AML-193 (cell line): ENCODE data around the gene SH3D19.
"Not testable (repeated sequence)": the region's sequence is repeated elsewhere in the genome, so short reads cannot be mapped to it uniquely, and the experiment has no call there.

ENCODE experiments used
- DNase-seq, 2 experiments: peaks; one replicate each; lab custom pipeline; 2025; lab: John Stamatoyannopoulos, UW

SH3D19 gene

DNA sequence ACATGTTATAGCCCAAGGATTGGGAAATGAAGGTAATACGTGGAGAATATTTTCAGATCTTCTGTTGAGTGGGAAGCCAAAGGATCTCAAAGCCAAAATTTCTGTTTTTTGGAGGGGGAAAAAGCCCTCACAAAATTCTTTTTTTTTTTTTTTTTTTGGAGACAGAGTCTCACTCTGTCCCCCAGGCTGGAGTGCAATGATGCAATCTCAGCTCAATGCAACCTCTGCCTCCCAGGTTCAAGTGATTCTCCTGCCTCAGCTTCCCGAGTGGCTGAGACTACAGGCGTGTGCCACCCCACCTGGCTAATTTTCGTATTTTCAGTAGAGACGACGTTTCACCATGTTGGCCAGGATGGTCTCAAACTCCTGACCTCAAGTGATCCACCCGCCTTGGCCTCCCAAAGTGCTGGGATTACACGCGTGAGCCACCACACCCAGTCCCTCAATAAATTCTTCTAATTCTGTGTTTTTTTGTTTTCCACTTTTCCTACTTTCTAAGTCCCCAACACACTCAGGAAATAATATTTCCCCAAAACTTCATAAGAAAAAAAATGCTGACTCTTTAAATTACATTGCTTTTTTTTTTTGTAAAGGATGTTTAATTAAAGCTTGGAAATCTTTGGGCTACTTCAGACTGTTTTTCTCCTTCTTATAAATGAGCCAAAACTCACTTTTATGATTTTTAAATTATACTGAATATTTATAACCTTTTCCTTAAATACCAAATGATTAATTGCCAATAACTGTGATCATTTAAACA is 174.4 kb downstream of the SH3D19 start:
- DNase-seq = no peak

DNA sequence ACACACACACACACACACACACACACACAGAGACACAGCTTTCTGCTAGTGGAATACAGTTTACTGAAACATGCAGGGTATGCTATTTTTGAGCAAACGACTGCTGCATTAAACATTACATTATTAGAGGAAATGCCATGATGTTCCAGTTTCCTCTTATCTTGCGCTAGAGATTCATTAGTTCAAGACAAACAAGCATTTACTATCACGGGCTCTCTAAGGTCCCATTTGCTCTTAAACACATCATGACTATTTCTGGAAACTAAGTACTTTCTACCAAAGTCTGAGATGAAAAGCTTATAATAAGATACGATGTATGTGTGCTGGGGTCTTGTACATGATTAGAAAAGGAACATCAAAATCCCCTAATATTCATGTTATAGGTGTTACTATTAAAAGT is 177.1 kb downstream of the SH3D19 start:
- no peak for DNase-seq

DNA sequence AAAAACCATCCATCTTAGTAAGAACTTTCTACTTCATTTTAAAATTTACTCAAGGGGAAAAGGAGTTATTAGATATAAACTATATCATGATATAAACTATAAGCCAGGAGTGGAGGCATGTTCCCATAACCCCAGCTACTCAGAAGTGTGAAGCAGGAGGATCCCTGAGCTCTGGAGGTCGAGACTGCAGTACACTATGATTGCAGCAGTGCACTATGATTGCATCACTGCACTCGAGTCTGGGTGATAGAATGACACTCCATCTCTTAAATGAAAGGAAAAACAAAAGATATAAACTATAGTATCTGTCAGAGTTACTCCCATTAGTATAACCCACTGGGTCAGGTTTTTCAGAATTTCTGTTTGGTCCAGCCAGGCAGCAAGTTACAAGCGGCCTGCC is 178.4 kb downstream of the SH3D19 start:
- no peak for DNase-seq

DNA sequence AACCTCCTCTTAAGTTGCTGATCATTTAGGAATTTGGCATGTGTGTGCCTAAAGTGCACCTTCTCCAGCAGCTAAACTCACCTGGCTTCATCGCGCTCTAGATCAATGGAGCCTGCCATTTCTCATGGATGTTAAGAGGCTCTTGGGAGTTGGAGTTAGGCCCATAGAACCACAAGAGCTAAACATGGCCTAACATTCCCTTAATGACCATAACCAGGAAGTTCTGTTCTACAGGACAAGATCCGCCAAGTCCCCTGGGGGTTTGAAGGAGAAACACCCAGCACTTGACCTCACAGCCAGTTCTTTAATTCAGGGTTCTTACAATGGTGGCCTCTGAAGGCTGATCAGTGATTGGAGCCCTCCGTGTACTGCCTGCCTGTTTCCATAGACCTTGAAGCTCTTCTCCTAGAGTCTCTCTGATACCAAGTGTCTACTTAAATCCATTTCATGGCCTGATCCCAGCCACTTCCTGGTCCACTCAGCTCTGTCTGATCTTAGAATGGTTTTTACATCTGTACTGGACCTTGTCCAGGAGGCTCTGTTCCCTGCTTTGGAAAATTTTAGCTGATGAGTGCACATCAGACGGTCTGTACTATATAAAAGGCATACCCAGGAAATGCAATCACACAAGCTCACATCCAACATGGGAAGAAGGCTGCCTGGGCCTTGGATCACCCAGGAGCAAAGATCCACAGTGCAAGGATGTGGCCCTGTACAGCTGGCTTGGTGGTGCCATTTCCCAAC is 180.9 kb downstream of the SH3D19 start:
- DNase-seq = no peak

DNA sequence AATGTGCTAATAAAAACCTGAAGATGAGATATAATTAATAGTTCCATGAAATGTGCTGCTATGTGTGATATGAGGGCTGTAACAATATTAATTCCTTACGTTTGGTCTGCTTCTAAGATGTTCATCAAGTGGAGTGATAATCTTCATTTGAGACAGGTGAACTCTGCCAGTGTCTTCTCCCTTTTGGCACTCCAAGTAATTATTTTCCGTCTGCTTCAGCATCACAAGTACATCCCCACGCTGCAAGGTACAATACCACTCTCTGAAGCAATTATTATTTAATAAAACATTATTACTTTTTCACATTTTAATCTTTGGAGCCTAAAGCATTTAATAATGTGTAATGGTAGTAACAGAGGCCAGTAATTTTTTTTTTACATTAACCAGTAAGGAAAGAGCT is 181.6 kb downstream of the SH3D19 start:
- no peak for DNase-seq

DNA sequence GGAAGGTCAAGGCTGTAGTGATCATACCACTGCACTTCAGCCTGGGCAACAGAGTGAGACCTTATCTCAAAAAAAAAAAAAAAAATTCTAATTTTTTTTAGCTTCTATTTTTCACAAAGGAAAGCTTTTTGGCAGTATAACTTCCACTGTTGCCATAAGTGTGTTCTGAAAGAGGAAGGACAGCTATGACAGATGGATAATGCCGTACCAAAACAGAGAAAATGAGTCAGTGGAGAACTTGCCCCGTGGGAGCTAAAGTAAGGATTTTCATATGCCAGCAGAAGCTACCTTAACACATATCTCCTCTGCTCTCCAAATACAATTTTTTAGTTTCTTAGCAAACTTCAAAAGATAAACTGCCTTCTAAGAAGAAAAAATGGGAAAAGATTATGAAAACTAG is 182.2 kb downstream of the SH3D19 start:
- no peak for DNase-seq

DNA sequence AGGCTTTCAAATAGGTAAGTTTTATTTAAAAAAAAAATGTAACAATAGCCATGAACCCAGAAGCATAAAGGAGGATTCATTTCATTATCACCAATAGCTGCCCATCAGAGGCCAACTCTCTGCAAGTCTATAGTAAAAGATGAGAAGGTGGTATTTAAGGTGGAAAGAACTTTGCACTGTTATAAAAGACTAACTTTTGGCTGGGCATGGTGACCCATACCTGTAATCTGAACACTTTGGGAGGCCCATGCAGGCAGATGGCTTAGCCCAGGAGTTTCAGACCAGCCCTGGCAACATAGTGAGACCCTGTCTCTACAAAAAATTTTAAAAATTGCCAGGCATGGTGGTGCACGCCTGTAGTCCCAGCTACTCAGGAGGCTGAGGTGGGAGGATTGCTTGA is 182.6 kb downstream of the SH3D19 start:
- DNase-seq = no peak

DNA sequence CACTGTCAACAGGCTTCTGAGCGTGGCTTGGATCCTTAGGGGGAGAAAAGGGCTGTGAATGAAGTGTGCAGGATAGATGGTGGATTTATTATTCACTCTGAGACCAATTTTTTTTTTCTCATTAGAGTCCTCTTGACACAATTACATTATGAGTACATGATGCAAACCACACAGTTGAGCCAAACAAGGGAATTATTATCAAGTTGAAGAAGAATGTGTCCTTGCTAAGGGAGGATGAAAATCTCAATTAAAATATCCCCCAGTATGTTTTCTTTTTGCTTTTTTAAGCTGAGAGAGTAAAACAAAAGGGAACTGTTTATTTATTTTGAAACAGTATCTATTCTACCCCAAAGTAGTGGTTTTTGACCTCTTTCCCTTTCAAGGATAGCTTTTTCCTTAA is 185.6 kb downstream of the SH3D19 start:
- no peak for DNase-seq

DNA sequence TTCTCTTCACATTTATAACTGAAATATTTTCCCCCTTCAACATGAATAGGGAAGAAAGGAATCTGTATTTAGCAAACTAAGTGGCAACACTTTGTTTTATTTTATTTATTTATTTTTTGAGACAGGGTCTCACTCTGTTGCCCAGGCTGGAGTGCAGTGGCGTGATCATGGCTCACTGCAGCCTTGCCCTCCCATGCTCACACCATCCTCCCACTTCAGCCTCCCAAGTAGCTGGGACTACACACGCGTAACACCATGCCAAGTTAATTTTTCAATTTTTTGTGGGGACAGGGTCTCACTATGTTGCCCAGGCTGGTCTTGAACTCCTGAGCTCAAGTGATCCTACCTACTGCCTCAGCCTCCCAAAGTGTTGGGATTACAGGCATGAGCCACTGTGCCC is 189.4 kb downstream of the SH3D19 start:
- not testable (repeated sequence) for DNase-seq

DNA sequence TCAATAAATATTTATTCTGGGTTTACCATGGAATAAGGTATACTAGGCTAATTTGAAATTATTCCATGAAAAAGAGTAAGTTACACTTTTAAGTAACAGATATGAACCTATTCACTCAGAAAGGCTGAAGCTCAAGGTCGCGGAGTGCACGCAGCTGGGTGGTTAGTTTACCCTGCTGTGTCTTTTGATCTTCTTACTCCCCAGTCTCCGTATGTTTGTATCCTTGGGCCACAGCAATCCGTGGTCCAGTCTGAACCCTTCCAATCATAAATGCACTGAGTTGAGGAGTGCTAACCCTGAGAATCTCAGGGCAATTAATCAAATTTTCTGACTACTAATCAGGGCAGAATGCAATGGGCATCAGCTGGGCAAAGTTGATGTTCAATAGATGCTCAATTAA is 192.1 kb downstream of the SH3D19 start:
- DNase-seq = no peak

DNA sequence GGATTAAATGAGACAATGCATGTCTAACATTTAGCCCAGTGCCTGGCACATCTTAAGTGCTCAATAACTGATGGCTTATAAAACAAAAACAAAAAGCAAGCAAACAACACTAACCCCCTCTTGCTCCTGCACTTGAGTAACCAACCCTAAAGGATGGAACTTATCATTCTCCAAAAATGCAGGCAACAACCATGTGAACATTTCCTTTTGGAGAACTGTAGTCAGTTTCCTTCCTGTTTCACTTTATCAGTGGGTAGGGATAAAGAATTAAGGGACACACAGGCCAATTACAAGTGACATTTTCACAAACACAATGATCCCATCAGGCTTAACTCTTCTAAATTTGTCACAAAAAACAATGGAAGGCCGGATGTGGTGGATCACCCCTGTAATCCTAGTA is 195.6 kb downstream of the SH3D19 start:
- DNase-seq = no peak

DNA sequence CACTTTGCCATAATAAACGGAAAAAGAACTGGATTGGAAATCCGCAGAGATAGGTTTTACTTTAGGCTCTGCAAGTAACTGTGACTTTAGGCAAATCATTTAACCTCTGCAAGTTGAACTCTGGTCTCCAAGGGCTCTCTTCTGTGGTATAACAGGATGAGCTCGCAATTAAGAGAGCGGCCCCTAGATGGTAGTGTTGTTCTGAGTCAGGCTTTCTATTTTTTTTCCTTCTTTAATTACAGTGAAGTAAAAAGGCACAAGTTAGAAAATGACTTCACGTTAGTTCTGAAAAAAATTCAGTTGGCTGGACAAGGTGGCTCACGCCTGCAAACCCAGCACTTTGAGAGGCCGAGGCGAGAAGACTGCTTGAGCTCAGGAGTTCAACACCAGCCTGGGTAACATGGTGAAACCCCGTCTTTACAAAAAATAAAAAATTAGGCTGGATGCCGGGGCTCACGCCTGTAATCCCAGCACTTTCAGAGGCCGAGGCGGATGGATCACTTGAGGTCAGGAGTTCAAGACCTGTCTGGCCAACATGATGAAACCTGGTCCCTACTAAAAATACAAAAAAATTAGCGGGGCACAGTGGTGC is 207.9 kb downstream of the SH3D19 start:
- DNase-seq = peak; percentile 66 to 74

DNA sequence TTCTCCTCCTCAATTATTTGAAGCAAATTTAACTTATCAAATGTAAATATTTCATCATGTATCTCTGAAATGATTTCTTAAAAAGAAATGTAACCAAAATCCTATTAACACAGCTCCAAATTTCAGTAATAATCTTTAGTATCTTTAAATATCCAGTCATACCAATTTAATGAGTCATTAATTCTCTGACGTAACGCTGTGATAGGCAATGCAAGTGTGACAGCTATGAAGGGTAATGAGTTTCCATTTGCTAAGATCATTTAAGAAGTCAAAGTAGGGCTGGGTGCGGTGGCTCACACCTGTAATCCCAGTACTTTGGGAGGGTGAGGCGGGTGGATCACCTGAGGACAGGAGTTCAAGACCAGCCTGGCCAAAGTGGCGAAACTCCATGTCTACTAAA is 210.4 kb downstream of the SH3D19 start:
- DNase-seq = no peak

DNA sequence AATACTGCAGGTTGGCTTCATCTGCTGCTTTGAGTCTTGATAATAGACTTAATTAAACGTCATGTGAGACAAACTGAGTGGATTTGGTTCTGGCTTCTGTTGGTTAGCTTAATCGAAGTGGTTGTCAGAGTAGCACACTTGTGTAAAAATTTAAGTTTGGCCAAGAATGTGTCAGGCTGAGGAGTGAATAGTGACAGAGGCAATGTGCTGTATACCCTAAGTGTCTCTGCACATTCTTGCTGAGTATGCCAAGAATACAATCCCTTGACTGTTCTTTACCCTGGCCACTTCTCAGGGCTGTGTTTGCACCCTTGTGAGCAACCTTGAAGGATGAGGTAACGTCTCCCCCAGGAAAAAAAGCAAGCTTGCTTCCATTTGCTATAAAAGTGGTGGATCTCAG is 211.1 kb downstream of the SH3D19 start:
- DNase-seq = no peak

DNA sequence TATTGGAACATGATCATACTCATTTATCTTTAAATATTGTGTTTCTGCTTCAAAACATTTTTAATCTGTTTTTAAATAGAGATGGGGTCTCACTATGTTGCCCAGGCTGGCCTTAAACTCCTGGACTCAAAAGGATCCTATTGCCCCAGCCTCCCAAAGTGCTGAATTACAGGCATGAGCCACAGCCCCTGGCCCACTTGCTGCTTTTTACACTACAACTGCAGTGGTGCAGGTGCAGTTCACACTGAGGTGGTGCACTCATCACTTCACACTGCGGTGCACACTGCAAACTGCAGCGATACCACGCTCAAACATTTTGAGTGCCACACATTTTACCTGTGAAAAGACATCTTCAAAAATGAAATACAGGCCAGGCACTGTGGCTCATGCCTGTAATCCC is 215.2 kb downstream of the SH3D19 start:
- no peak for DNase-seq

DNA sequence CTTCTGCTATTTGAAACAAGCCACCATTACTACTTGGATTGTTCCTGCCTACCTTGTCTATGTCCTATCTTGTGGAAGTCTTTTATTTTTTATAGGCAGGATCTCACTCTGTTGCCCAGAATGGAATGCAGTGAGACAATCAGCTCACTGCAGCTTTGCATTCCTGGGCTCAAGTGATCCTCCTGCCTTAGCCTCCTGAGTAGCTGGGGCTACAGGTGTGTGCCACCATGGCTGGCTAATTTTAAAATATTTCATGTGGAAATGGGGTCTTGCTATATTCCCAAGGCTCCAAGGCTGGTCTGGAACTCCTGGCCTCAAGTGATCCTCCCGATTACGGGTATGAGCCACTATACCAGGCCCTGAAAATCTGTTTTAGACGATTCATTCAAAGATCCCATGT is 218.3 kb downstream of the SH3D19 start:
- no peak for DNase-seq

DNA sequence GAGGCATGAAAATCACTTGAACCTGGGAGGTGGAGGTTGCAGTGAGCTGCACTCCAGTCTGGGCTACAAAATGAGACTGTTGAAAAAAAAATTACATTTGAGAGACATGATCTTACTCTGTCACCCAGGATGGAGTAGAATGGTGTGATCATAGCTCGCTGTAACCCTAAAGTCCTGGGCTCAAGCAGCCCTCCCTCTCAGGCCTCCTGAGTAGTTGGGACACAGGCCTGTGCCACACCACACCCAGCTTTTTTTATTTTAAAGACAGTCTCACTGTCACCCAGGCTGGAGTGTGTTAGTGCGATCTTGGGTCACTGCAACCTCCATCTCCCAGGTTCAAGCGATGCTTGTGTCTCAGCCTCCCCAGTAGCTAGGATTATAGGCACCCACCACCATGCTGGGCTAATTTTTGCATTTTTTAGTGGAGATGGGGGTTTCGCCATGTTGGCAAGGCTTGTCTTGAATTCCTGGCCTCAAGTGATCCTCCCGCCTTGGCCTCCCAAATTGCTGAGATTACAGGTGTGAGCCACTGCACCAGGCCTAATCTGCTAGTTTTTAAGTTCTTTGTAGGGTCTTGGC is 219.9 kb downstream of the SH3D19 start:
- no peak for DNase-seq

DNA sequence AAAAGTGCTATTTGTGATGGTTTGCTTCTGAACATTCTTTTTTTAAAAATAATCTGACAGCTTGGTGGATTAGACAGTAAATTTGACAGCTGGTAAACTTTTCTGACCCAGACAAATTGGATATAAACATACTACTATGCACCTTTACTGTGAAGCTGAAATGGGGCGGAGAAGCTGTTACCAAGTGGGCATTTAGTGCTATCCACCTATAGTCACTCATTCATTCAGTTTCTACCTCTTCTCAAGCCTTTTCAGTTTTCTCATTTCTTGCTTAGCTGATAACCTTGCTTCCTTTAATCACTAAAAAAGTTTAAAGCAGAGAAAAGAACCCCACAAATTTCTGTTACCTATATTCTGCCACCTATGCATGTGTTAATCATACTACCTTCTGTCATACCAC is 220.8 kb downstream of the SH3D19 start:
- no peak for DNase-seq

DNA sequence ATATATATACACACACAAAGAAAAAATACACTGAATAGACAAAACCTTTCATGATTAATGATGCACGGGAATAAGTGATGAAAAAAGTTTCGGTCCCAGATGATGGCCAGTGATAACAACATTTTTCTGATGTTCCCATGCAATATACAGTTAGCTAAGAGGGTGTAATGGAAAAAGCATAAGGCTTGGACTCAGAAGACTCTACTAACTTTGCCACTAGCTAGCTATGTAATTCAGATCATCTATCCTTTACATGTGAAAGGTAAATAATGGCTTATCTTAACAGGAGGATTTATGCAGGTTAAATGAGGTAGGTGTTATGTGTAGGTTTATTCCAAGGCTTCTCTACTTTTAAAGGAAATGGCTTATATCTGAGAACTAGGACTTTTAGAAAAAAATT is 221.6 kb downstream of the SH3D19 start:
- no peak for DNase-seq

DNA sequence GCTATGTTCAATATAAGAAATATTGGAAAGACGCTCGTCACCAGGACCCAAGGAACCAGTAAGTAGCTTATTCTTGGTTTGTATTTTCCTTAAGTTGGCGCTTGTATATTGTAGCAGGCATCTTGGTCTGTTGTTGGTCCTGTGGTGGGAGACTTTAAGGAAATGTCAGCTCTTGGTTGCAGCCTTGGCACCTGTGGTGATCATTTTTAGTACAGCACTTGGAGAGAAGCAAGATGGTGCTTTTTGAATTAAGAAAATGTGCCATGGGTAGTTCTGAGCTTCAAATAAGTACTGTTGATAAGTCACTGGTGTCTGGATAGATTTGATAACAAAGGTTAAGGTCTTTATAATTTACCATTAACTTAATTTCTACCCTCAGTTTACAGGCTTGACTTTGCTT is 224.9 kb downstream of the SH3D19 start:
- no peak for DNase-seq

DNA sequence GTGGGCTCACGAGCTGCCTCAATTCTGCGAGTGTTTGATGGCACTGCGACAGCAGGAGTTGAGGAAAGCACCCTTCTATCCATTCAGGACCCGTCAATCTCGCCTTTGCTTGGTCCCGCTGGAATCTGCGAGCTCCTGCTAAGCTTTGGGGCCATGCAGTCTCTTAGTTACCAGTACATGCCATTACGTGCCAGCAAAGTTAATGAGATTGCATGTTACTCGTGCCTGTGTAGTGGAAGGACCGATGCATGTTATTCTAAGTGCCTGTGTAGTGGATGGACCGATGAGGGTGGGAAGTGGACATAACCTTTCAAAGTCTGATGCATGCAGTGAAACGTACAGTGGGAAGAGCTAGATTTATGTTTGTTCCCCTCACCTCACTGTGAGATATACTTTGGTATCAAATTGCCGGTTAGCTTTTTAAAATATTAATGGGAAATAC is 225.4 kb downstream of the SH3D19 start:
- no peak for DNase-seq

DNA sequence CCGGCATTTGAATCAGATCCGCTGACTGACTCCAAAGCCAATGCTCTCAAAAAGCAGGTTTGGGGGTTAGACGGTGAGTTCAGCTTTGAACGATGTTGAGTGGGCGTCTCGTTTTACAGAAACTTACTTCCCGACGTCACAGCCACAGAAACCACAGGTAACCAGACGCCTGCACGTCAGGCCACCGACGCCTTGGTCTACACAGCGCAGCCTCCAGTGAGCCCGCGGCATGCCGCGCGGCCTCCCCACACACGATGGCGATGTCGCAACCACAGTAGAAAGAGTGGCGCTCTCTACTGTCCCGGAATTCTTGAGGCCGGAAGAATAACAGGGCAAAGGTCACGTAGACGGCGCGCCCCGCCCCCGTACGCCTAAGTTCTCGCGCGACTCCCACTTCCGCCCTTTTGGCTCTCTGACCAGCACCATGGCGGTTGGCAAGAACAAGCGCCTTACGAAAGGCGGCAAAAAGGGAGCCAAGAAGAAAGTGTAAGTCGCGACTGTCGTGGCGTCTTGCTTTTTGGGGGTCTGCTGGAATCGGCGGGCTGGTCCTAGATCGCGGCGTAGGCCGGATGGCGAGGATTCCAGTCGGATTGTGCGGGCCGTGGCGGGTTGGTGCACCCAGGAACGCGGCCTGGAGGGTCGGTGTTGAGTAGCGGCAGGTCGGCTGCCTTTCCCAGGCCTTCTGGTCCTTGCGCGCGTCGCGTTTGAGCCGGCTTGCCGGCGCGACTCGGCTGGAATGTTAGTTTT is 226.0 kb downstream of the SH3D19 start, which contains the start of gene RPS3A:
RPS3A (plus strand) TSS at position 400 of the 747 bp plus-strand sequence; CDS start at position 425, 25 bp downstream.
- DNase-seq = peak; percentile 85 to 91
